ENCODE results near the gene GFOD1.

Gene GFOD1

DNA sequence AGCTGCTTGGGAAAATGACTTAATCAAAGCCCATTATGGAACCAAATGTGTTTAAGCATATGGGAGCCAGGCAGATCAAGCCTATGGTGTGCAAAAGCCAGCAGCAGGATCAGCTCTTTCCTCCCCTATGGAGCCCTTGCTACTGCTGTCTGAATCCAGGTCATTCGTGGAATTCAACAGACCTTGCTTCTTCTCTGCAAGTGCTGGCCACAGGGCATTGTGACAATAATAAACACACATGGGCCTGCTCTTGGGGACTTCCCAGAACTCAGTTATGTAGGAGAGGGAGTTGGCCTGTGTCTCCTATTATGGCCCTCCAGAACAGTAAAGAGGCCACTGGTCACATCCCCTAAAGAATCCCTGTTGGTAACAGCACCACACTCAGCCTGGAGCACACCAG is 18.6 kb downstream of the GFOD1 start:
- TF ChIP-seq, protein P1, sequence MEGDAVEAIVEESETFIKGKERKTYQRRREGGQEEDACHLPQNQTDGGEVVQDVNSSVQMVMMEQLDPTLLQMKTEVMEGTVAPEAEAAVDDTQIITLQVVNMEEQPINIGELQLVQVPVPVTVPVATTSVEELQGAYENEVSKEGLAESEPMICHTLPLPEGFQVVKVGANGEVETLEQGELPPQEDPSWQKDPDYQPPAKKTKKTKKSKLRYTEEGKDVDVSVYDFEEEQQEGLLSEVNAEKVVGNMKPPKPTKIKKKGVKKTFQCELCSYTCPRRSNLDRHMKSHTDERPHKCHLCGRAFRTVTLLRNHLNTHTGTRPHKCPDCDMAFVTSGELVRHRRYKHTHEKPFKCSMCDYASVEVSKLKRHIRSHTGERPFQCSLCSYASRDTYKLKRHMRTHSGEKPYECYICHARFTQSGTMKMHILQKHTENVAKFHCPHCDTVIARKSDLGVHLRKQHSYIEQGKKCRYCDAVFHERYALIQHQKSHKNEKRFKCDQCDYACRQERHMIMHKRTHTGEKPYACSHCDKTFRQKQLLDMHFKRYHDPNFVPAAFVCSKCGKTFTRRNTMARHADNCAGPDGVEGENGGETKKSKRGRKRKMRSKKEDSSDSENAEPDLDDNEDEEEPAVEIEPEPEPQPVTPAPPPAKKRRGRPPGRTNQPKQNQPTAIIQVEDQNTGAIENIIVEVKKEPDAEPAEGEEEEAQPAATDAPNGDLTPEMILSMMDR (IDR thresholded peaks at IDR 0.05; ENCODE audit: extremely low read depth, insufficient read depth, missing control alignments), result no peak
- DNase-seq (ENCODE audit: low spot score), result no peak
- in situ Hi-C loops (cut with MboI; ENCODE audit: low pct_unique_long_range_greater_than_20kb, low sequenced_read_pairs, unreplicated experiment), result no loop called here

GRCh38 chr6:13467216-13467600 is 20.2 kb downstream of the GFOD1 start:
- DNase-seq (ENCODE audit: low spot score), result no peak
- TF ChIP-seq, protein P1 (IDR thresholded peaks at IDR 0.05; ENCODE audit: extremely low read depth, insufficient read depth, missing control alignments), result no peak
- in situ Hi-C loops (cut with MboI; ENCODE audit: low pct_unique_long_range_greater_than_20kb, low sequenced_read_pairs, unreplicated experiment), result no loop called here

DNA sequence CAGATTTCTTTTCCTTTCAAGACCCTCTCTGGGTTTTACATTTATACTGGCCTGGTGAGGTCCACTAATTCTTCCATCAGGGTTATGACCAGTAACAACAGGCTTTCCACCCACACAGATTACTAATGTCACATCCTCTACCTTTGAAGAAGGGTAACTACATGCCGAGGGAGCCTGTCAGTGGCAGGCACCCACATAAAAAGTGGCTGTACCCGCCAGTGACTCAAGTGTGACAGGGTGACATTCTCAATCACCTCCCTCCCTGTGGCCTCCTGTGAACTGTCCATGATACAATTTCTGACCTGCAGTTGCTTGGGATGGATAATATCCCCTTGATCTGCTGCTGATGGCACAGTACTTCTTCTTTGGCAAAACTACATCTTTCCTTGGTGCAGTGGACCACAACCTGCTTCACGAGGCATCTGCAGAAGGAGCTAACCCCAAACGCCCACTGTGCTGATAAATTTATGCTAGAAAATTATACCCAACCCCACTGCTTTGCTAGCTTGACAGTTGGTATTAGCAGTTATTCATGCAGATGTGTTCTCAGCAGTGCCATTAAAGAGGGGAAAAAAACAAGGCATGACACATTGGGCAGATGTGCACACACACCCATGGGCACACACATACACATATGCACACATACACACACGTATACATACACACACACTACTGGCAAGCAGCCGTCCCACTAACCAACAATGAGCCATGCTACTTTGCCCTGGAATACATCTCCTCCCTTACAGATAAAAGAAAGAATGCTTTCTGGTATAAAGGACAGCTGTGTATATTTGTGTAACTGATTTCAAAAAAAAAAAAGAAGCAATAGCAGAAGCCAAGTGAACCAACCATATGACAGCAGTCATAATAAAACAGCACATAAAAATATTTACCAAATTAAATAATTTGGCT is 20.8 kb downstream of the GFOD1 start:
- peak; percentile 32 for DNase-seq (ENCODE audit: low spot score)
- in situ Hi-C loops (cut with MboI; ENCODE audit: low pct_unique_long_range_greater_than_20kb, low sequenced_read_pairs, unreplicated experiment), result no loop called here
- TF ChIP-seq, protein P1 (IDR thresholded peaks at IDR 0.05; ENCODE audit: extremely low read depth, insufficient read depth, missing control alignments), result no peak

- DNase-seq (ENCODE audit: low spot score), result no peak
- in situ Hi-C loops (cut with MboI; ENCODE audit: low pct_unique_long_range_greater_than_20kb, low sequenced_read_pairs, unreplicated experiment), result no loop called here
- TF ChIP-seq, protein P1 (IDR thresholded peaks at IDR 0.05; ENCODE audit: extremely low read depth, insufficient read depth, missing control alignments), result no peak
Observed at GRCh38 chr6:13465734-13466133, 21.7 kb downstream of the GFOD1 start.

- in situ Hi-C loops (cut with MboI; ENCODE audit: low pct_unique_long_range_greater_than_20kb, low sequenced_read_pairs, unreplicated experiment), result no loop called here
- DNase-seq (ENCODE audit: low spot score), result no peak
Observed at GRCh38 chr6:13463941-13464340, 23.5 kb downstream of the GFOD1 start.

DNA sequence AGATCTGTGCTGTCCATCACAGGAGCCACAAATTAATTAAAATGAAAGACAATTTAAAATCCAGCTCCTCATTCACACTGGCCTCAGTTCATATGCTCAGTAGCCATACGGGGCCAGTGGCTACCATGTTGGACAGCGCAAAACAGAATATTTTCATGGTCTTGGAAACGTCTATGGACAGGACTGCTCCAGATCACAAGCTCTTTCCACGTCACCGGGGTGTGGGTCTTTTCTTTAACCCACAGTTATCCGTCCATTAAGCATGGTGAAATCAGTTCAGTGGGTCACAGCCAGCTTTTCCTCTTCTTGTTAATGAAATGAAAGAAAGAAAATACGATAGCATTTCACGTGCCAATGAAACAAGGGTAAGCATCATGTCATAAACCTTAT is 24.1 kb downstream of the GFOD1 start:
- no peak for DNase-seq (ENCODE audit: low spot score)
- in situ Hi-C loops (cut with MboI; ENCODE audit: low pct_unique_long_range_greater_than_20kb, low sequenced_read_pairs, unreplicated experiment), result no loop called here
- TF ChIP-seq, protein P1 (IDR thresholded peaks at IDR 0.05; ENCODE audit: extremely low read depth, insufficient read depth, missing control alignments), result no peak

More at GRCh38 chr6:13463941-13464340, 23.5 kb downstream of the GFOD1 start:
- TF ChIP-seq, protein P1 (IDR thresholded peaks at IDR 0.05; ENCODE audit: extremely low read depth, insufficient read depth, missing control alignments), result no peak
